ENCODE data around the gene RASGEF1B. TPM values are rescaled to one million over a fixed set of nuclear protein-coding genes. Genes with fewer than 3 reads are reported as not detected.

RASGEF1B gene
- total and polyA plus RNA-seq, 8 donors: 5.4 to 56.8 (median 9.4) TPM

DNA sequence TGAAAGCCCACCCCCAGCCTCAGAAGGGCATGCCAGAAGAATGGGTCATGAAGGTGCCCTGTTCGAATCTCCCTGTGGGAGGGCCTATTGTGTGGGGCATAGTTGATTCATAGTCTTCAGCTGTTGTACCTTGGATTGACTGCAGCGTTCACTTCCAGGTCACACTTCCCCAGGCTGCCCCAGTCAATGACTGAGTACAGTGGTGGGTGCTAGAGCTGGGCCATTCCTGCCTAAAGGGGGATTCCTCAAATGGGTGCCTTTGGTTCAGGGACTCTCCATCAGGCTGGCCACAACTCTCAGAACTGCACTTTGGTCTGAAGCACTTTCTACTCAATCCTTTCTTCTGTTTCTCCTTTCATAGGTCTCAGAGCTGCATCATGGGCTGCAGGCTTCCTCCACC lies 35.0 kb upstream of the RASGEF1B start:
- H3K27ac ChIP-seq: peak overlapping the region in 1 of 5 donors; percentile 55

DNA sequence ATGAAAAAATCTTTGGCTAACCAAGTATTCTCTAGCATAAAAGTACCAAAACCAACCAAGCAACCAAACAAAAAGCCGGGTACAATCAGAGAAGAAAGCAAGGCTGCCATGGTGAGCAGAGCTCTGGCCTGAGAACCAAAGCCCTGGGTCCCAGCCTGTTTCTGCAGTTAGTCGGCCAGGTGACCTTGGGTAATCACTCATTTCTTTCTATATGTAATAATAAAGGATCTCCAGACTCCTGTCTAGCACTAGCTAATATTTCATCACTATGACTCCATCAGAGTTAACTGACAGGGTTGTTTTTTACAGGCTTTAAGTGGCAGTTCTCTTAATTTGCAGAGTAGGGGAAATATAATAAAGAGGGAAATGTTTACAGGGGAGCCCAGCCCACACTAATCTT lies 34.0 kb upstream of the RASGEF1B start:
- Histone ChIP-seq H3K27ac (peak overlapping the region in 4 of 5 donors; percentile 5 to 74 (median 54)), H3K4me3 (no peak overlapping the region), H3K4me1 (peaks cover 0 to 12% (median 0%) of the 10 kb centered on the region in 4 donors), H3K27me3 (peaks cover 0 to 4% (median 0%) of the 10 kb centered on the region in 3 donors), H3K9me3 (no peaks in the 10 kb centered on the region), H3K36me3 (no peaks in the 10 kb centered on the region)
- WGBS, 5 donors: 73 to 91% (median 76%) methylated on average over 2 of the region's 2 CpGs
- no peak for DNase-seq
- no peak for TF ChIP-seq EP300 (IDR thresholded peaks at IDR 0.05)
- no peak for TF ChIP-seq POLR2AphosphoS5 (IDR thresholded peaks at IDR 0.05)
- no peak for TF ChIP-seq CTCF (IDR thresholded peaks at IDR 0.05)
- no peak for TF ChIP-seq POLR2A (IDR thresholded peaks at IDR 0.05)
- intact Hi-C loops (cut with DNase I; ENCODE audit: low total_unique reads): no loop called here

More for the DNA sequence above, 35.0 kb upstream of the RASGEF1B start:
- Histone ChIP-seq H3K36me3 (no peaks in the 10 kb centered on the region), H3K27me3 (peaks cover 0 to 4% (median 0%) of the 10 kb centered on the region in 3 donors), H3K9me3 (no peaks in the 10 kb centered on the region), H3K4me1 (peaks cover 0 to 12% (median 0%) of the 10 kb centered on the region in 4 donors), H3K4me3 (no peak overlapping the region)
- 85 to 100% (median 92%) methylated on average over 2 of the region's 2 CpGs for WGBS, 5 donors
- intact Hi-C loops (cut with DNase I; ENCODE audit: low total_unique reads): no loop called here
- no peak for TF ChIP-seq EP300 (IDR thresholded peaks at IDR 0.05)
- TF ChIP-seq POLR2A (IDR thresholded peaks at IDR 0.05): no peak
- TF ChIP-seq CTCF (IDR thresholded peaks at IDR 0.05): no peak
- no peak for TF ChIP-seq POLR2AphosphoS5 (IDR thresholded peaks at IDR 0.05)
- no peak for DNase-seq

- no peaks in the 10 kb centered on the region for H3K9me3 ChIP-seq
- peak; percentile 52 to 70 for DNase-seq
- 54 to 73% (median 67%) methylated on average over 8 of the region's 8 CpGs for WGBS, 5 donors
- H3K27me3 ChIP-seq: peaks cover 0 to 4% (median 0%) of the 10 kb centered on the region in 3 donors
- peaks cover 0 to 12% (median 0%) of the 10 kb centered on the region in 4 donors for H3K4me1 ChIP-seq
- no peaks in the 10 kb centered on the region for H3K36me3 ChIP-seq
- TF ChIP-seq POLR2AphosphoS5 (IDR thresholded peaks at IDR 0.05) (peak in 2 of 3 donors; percentile 14 to 50), EP300 (IDR thresholded peaks at IDR 0.05) (no peak), CTCF (IDR thresholded peaks at IDR 0.05) (no peak)
- intact Hi-C loops (cut with DNase I; ENCODE audit: low total_unique reads): no loop called here
- no peak overlapping the region for H3K4me3 ChIP-seq
- peak overlapping the region in 4 of 5 donors; percentile 5 to 74 (median 63) for H3K27ac ChIP-seq
These were observed 33.4 kb upstream of the RASGEF1B start for GRCh38 chr4:81505004-81505598.

DNA sequence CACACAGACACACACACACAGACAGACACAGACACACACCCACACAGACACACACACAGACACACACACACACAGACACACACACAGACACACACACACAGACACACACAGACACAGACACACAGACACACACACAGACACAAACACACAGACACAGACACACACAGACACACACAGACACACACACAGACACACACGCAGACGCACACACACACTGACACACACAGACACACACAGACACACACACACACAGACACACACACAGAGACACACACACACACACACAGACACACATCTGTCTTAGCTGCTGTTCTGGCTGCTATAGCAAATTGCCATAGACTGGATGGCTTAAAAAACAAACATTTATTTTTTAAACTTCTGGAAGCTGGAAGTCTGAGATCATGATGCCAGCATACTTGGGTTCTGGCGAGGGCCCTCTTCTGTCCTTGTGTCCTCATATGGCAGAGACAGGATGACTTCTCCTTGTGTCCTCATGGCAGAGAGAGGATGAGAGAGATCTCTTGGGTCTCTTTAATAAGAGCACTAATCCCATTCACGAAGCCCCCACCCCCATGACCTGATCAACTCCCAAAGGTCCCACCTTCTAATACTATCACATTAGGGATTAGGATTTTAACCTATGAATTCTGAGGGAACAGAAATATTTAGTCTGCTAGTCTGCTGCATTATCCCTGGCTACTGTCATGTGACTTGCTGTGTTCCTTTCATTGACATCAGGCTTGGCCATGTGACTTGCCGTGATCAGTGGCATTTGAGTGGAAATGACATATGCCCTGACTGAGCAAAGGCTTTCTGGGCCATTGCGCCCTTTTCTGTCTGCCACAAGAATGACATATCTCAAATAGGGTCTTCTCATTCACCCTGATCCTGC lies 32.7 kb upstream of the RASGEF1B start:
- Histone ChIP-seq H3K4me1 (peaks cover 0 to 12% (median 0%) of the 10 kb centered on the region in 4 donors), H3K36me3 (no peaks in the 10 kb centered on the region), H3K4me3 (no peak overlapping the region), H3K9me3 (no peaks in the 10 kb centered on the region), H3K27me3 (peaks cover 0 to 4% (median 0%) of the 10 kb centered on the region in 3 donors), H3K27ac (peak overlapping the region in 4 of 5 donors; percentile 5 to 74 (median 63))
- TF ChIP-seq POLR2AphosphoS5 (IDR thresholded peaks at IDR 0.05) (no peak), EP300 (IDR thresholded peaks at IDR 0.05) (no peak), POLR2A (IDR thresholded peaks at IDR 0.05) (no peak), CTCF (IDR thresholded peaks at IDR 0.05) (no peak)
- WGBS, 5 donors: 77 to 91% (median 86%) methylated on average over 6 of the region's 6 CpGs
- DNase-seq: peak in 1 of 2 donors; percentile 15
- intact Hi-C loops (cut with DNase I; ENCODE audit: low total_unique reads): no loop called here
